ENCODE data around the gene GRAPL. TPM values are rescaled to one million over a fixed set of nuclear protein-coding genes. Genes with fewer than 3 reads are reported as not detected.

Gene GRAPL
- polyA plus RNA-seq = not detected in 2 replicates

DNA sequence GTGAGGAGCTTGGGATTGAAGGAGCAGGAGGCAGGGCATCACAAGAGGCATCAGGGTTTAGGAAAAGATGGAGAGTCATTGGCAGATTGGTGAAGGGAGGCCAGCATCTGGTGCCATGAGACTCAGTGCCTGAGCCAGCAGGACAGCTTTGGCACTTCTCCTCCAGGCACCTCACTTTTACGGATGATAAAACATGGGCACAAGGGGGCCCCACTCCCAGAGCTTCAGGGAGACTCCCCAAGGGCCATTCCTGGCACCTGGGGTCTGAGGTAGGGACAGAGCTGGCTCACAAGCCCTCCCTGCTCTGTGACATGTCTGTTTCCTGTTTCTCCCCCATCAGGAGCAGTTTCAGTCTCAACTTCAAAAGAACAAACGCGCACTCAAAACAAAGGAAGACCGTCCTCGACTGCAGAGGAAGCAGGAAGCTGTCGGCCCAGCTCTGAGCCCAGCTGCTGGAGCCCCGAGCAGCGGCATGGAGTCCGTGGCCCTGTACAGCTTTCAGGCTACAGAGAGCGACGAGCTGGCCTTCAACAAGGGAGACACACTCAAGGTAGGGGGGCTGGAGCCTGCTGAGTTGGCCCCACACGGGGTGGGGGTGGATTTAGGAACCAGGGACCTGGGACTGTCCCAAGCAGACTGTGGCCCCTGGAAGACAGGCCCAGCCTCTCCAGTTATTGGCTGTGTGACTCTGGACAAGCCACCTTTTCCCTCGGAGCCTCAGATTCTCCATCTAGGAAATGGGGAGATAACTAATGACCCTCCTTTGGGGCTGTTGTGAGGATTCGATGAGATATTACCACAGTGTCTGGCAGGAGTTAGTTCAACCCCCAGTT lies at the start of gene GRAPL:
TSS of gene GRAPL (plus strand) at position 442 of the 833 bp plus-strand sequence. CDS start at position 473, 31 bp downstream.

Other genes with a start within 250 kb of the GRAPL start
- gene SLC5A10, start 175.4 kb upstream of the GRAPL start, polyA plus RNA-seq = not detected in 2 replicates
- gene FAM83G, start 122.8 kb upstream of the GRAPL start, polyA plus RNA-seq = not detected in 2 replicates
- not detected in 2 replicates for gene GRAP, start 80.6 kb upstream of the GRAPL start, polyA plus RNA-seq
- 3.9 and 8.2 TPM in 2 replicates for gene EPN2, start 109.8 kb downstream of the GRAPL start, polyA plus RNA-seq
- 38.4 and 66.4 TPM in 2 replicates for gene B9D1, start 235.1 kb downstream of the GRAPL start, polyA plus RNA-seq

Measured in Purkinje cell (primary cell).